NCI-H2227 treated with DMSO at 0.1 percent for 48 hours (cell line): Measurements from ENCODE around the gene TYW1.
"Not testable (repeated sequence)": the region's sequence is repeated elsewhere in the genome, so short reads cannot be mapped to it uniquely, and the experiment has no call there.

Experiments
- DNase-seq: peaks from one replicate; lab custom pipeline; 2025; lab: John Stamatoyannopoulos, UW

TYW1 gene

GRCh38 chr7:66994691-66995049 lies 2.0 kb upstream of the TYW1 start:
- DNase-seq: peak; percentile 50

- DNase-seq: peak; percentile 96
These were observed 1.4 kb upstream of the TYW1 start, which contains the start of gene SBDS for GRCh38 chr7:66995050-66995776. TSS of gene SBDS (minus strand) at chr7:66995586. CDS start at chr7:66995417, 169 bp downstream.

- DNase-seq: not testable (repeated sequence)
These were observed 4.1 kb downstream of the TYW1 start for GRCh38 chr7:67000601-67001258.

GRCh38 chr7:67004145-67004544 lies 7.5 kb downstream of the TYW1 start:
- not testable (repeated sequence) for DNase-seq

- no peak for DNase-seq
These were observed 10.3 kb downstream of the TYW1 start for GRCh38 chr7:67006965-67007364.

- DNase-seq: no peak
These were observed 11.6 kb downstream of the TYW1 start for GRCh38 chr7:67008260-67008659.

GRCh38 chr7:67009677-67010076 lies 13.0 kb downstream of the TYW1 start:
- DNase-seq: not testable (repeated sequence)

GRCh38 chr7:67014076-67014622 lies 17.5 kb downstream of the TYW1 start:
- DNase-seq: not testable (repeated sequence)

- not testable (repeated sequence) for DNase-seq
These were observed 21.3 kb downstream of the TYW1 start for GRCh38 chr7:67017971-67018370.

- no peak for DNase-seq
These were observed 22.3 kb downstream of the TYW1 start for GRCh38 chr7:67018940-67019339.

GRCh38 chr7:67019562-67020390 lies 23.1 kb downstream of the TYW1 start:
- DNase-seq: no peak

GRCh38 chr7:67021260-67021659 lies 24.6 kb downstream of the TYW1 start:
- no peak for DNase-seq

- no peak for DNase-seq
These were observed 25.9 kb downstream of the TYW1 start for GRCh38 chr7:67022511-67022910.

GRCh38 chr7:67025459-67025858 lies 28.8 kb downstream of the TYW1 start:
- DNase-seq: not testable (repeated sequence)

- DNase-seq: not testable (repeated sequence)
These were observed 35.1 kb downstream of the TYW1 start for GRCh38 chr7:67031685-67032084.

- DNase-seq: no peak
These were observed 36.6 kb downstream of the TYW1 start for GRCh38 chr7:67033251-67033650.

- DNase-seq: not testable (repeated sequence)
These were observed 40.1 kb downstream of the TYW1 start for GRCh38 chr7:67036432-67037395.

GRCh38 chr7:67040832-67041231 lies 44.2 kb downstream of the TYW1 start:
- not testable (repeated sequence) for DNase-seq

GRCh38 chr7:67042781-67043558 lies 46.3 kb downstream of the TYW1 start:
- DNase-seq: not testable (repeated sequence)

GRCh38 chr7:67043559-67043930 lies 46.9 kb downstream of the TYW1 start:
- DNase-seq: not testable (repeated sequence)
